Activated CD4-positive, alpha-beta T cell treated with anti-CD3 and anti-CD28 coated beads for 36 hours (primary cell): Measurements from ENCODE around the gene PMF1. TPM values are rescaled to one million over a fixed set of nuclear protein-coding genes. Genes with fewer than 3 reads are reported as not detected.
"Not testable (repeated sequence)": the region's sequence is repeated elsewhere in the genome, so short reads cannot be mapped to it uniquely, and the experiment has no call there.

Experiments used
- ATAC-seq: fragments of 200-7000 bp; cut with Tn5 transposase; one replicate; pipeline ENCODE4 v1.10.0; 2021; ENCODE audit warnings: mild to moderate bottlenecking, moderate library complexity
- CTCF ChIA-PET: fragments of 350-600 bp; sonication (Branson Sonifier 250); formaldehyde crosslinking; loops from one replicate; lab custom pipeline; 2021; ENCODE audit warnings: antibody characterized with exemption; lab: Charles Lee
- POLR2A ChIA-PET: fragments of 350-600 bp; sonication (Branson Sonifier 250); formaldehyde crosslinking; loops from one replicate; lab custom pipeline; 2021; ENCODE audit warnings: antibody characterized with exemption, inconsistent platforms; lab: Charles Lee
- DNase-seq: peaks from one replicate; pipeline ENCODE4 v3.0.0-alpha.2; 2020
- H3K27ac Mint-ChIP-seq: one replicate; pipeline ENCODE4 v1.8.0; 2021; ENCODE audit warnings: mixed read lengths
- H3K27me3 Mint-ChIP-seq: one replicate; pipeline ENCODE4 v1.8.0; 2021; ENCODE audit warnings: mixed read lengths
- H3K36me3 Mint-ChIP-seq: one replicate; pipeline ENCODE4 v1.8.0; 2021; ENCODE audit warnings: low read depth, mixed read lengths
- H3K4me1 Mint-ChIP-seq: one replicate; pipeline ENCODE4 v1.8.0; 2021; ENCODE audit warnings: mixed read lengths
- H3K4me3 Mint-ChIP-seq: one replicate; pipeline ENCODE4 v1.8.0; 2021; ENCODE audit warnings: mild to moderate bottlenecking, moderate library complexity, mixed read lengths
- H3K9me3 Mint-ChIP-seq: one replicate; pipeline ENCODE4 v1.8.0; 2021; ENCODE audit warnings: low read depth, mixed read lengths
- intact Hi-C, 2 experiments: fragments of 100-400 bp; cut with DNase I in 1 of 2; cut with micrococcal nuclease in 1 of 2; formaldehyde crosslinking; loops; one replicate each; pipeline versions ENCODE4 v1.14.2 to v1.15.1; 2022 to 2024; cut with DNase I, micrococcal nuclease
- total RNA-seq, 2 experiments: library from RNA; stranded (reverse); gene quantifications; one replicate each; pipeline ENCODE4 v1.2.3, GENCODE V29; 2021

PMF1 gene
- total RNA-seq, 2 experiments from 2014 or later: 108 to 117 TPM

DNA sequence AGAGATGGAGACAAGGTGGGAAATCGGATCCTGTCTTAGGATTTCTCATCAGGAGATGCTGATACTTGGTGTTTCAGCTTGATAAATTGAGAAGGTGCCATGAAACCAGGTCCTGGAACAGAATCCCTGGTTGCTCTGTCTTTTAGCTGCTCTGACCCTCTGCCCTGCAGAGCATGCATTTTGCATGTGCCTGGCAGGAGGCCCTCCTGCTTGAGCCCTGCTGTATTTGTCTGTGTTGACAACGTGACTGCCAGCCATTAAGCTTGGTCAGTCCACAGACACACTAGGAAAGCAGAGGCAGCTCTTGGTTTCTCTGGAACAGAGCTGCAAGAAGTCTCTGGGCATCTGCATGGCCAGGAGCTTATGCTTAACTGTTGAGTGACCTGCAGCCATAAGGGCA lies 16.4 kb upstream of the PMF1 start:
- intact Hi-C loops: no loop called here
- CTCF ChIA-PET: interaction anchor here (0.6 to 2.1 kb wide), 4 partner anchors 25 to 145 kb away, joined by 3 to 9 read pairs (median 4); no protein-coding TSS in a partner anchor

GRCh38 chr1:156198831-156199349 lies 13.9 kb upstream of the PMF1 start:
- H3K4me1 Mint-ChIP-seq: peaks cover 26% of the 10 kb centered on the region
- peak; percentile 80 for ATAC-seq
- CTCF ChIA-PET: interaction anchor here (0.7 to 1.9 kb wide), 7 partner anchors 14 to 1192 kb away, joined by 3 to 7 read pairs (median 3); partner anchors contain the start of gene PMF1
- H3K27ac Mint-ChIP-seq: no peak overlapping the region
- intact Hi-C loops: loop anchor here (2.0 kb wide), 1 partner anchor 24 kb away; no protein-coding TSS in a partner anchor
- no peaks in the 10 kb centered on the region for H3K9me3 Mint-ChIP-seq
- DNase-seq: peak; percentile 65
- peaks cover 59% of the 10 kb centered on the region for H3K36me3 Mint-ChIP-seq
- POLR2A ChIA-PET: interaction anchor here (0.7 to 1.9 kb wide), 4 partner anchors 14 to 617 kb away, joined by 3 to 11 read pairs (median 6); partner anchors contain the start of gene PMF1
- H3K27me3 Mint-ChIP-seq: no peaks in the 10 kb centered on the region
- no peak overlapping the region for H3K4me3 Mint-ChIP-seq

More for the DNA sequence above, 16.4 kb upstream of the PMF1 start:
- H3K27me3 Mint-ChIP-seq: no peaks in the 10 kb centered on the region
- peak overlapping the region; percentile 80 for H3K27ac Mint-ChIP-seq
- POLR2A ChIA-PET: interaction anchor here (0.5 to 1.5 kb wide), 2 partner anchors 16 to 32 kb away, joined by 3 to 8 read pairs; partner anchors contain the start of gene PMF1
- ATAC-seq (no peak), DNase-seq (no peak)
- peak overlapping the region; percentile 100 for H3K4me3 Mint-ChIP-seq
- peaks cover 42% of the 10 kb centered on the region for H3K4me1 Mint-ChIP-seq
- peaks cover 66% of the 10 kb centered on the region for H3K36me3 Mint-ChIP-seq
- H3K9me3 Mint-ChIP-seq: no peaks in the 10 kb centered on the region

- Mint-ChIP-seq H3K36me3 (peaks cover 57% of the 10 kb centered on the region), H3K4me3 (no peak overlapping the region), H3K27ac (no peak overlapping the region), H3K27me3 (no peaks in the 10 kb centered on the region), H3K4me1 (peaks cover 23% of the 10 kb centered on the region), H3K9me3 (no peaks in the 10 kb centered on the region)
- ChIA-PET POLR2A (interaction anchor here (1.7 kb wide), 1 partner anchor 13 kb away, joined by 11 read pairs; the partner anchor contains the start of gene PMF1), CTCF (interaction anchor here (0.7 to 1.9 kb wide), 4 partner anchors 25 to 210 kb away, joined by 3 to 6 read pairs (median 4); no protein-coding TSS in a partner anchor)
- intact Hi-C loops: no loop called here
- ATAC-seq (peak; percentile 25), DNase-seq (no peak)
Measured at GRCh38 chr1:156200044-156200443, 12.8 kb upstream of the PMF1 start.

- ATAC-seq: no peak
Measured at GRCh38 chr1:156203331-156203730, 9.5 kb upstream of the PMF1 start.

DNA sequence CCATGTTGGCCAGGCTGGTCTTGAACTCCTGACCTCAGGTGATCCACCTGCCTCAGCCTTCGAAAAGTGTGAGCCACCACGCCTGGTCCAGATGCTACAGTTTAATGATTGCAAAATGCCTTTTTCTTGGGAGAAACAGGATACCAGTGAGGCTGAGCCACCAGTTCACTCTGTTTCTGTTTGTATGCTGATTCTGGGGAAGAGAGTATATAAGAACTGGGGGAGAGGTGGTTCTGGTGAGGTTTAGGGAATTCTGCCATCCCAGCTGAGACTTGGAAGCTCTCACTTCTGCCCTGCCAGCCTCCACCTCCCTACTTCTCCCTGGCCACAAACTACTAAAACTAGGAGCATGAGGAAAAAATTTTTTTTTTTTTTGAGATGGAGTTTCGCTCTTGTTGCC lies 8.1 kb upstream of the PMF1 start:
- POLR2A ChIA-PET: no interaction called here
- Mint-ChIP-seq H3K36me3 (peaks cover 54% of the 10 kb centered on the region), H3K27ac (peak overlapping the region; percentile 3), H3K4me1 (peaks cover 12% of the 10 kb centered on the region), H3K4me3 (no peak overlapping the region), H3K9me3 (no peaks in the 10 kb centered on the region), H3K27me3 (no peaks in the 10 kb centered on the region)
- intact Hi-C loops: no loop called here
- ATAC-seq (no peak), DNase-seq (no peak)
- CTCF ChIA-PET: interaction anchor here (0.6 to 1.5 kb wide), 3 partner anchors 11 to 331 kb away, joined by 3 to 4 read pairs (median 3); partner anchors contain the start of gene SLC25A44

More at GRCh38 chr1:156203331-156203730, 9.5 kb upstream of the PMF1 start:
- DNase-seq: no peak
- ChIA-PET CTCF (interaction anchor here (0.7 kb wide), 1 partner anchor 22 kb away, joined by 3 read pairs; no protein-coding TSS in a partner anchor), POLR2A (no interaction called here)
- peaks cover 9% of the 10 kb centered on the region for H3K4me1 Mint-ChIP-seq
- H3K4me3 Mint-ChIP-seq: no peak overlapping the region
- peaks cover 53% of the 10 kb centered on the region for H3K36me3 Mint-ChIP-seq
- no peak overlapping the region for H3K27ac Mint-ChIP-seq
- intact Hi-C loops: no loop called here
- H3K27me3 Mint-ChIP-seq: no peaks in the 10 kb centered on the region
- H3K9me3 Mint-ChIP-seq: no peaks in the 10 kb centered on the region

GRCh38 chr1:156211243-156211642 lies 1.6 kb upstream of the PMF1 start:
- Mint-ChIP-seq H3K4me3 (no peak overlapping the region), H3K4me1 (peaks cover 31% of the 10 kb centered on the region), H3K27ac (peak overlapping the region; percentile 53), H3K9me3 (no peaks in the 10 kb centered on the region), H3K27me3 (no peaks in the 10 kb centered on the region), H3K36me3 (peaks cover 79% of the 10 kb centered on the region)
- ATAC-seq (no peak), DNase-seq (no peak)
- CTCF ChIA-PET: interaction anchor here (2.0 kb wide), 1 partner anchor 14 kb away, joined by 6 read pairs; no protein-coding TSS in a partner anchor
- intact Hi-C loops: loop anchor here in 1 of 2 experiments (5.0 to 10.0 kb wide), 3 partner anchors 291 to 1206 kb away; partner anchors contain the start of genes ISG20L2, MEF2D, METTL25B and ZBTB7B
- POLR2A ChIA-PET: interaction anchor here (1.0 to 2.3 kb wide), 2 partner anchors 14 to 47 kb away, joined by 8 read pairs; no protein-coding TSS in a partner anchor

GRCh38 chr1:156212130-156212529 lies 677 bp upstream of the PMF1 start:
- H3K36me3 Mint-ChIP-seq: peaks cover 76% of the 10 kb centered on the region
- no peak for ATAC-seq
- ChIA-PET CTCF (interaction anchor here (0.7 to 4.1 kb wide), 10 partner anchors 11 to 234 kb away, joined by 3 to 47 read pairs (median 4); partner anchors contain the start of gene SMG5), POLR2A (interaction anchor here (0.7 to 2.8 kb wide), 14 partner anchors 10 to 235 kb away, joined by 3 to 34 read pairs (median 6); partner anchors contain the start of genes SLC25A44 and SMG5)
- intact Hi-C loops: loop anchor here (1.0 to 10.0 kb wide), 6 partner anchors 10 to 1207 kb away; partner anchors contain the start of genes SLC25A44 (in 2 of the 2), ISG20L2 (in 1 of the 2), MEF2D (in 1 of the 2) and METTL25B (in 1 of the 2)
- H3K9me3 Mint-ChIP-seq: no peaks in the 10 kb centered on the region
- H3K4me3 Mint-ChIP-seq: peak overlapping the region; percentile 76
- H3K27ac Mint-ChIP-seq: peak overlapping the region; percentile 98
- H3K4me1 Mint-ChIP-seq: peaks cover 32% of the 10 kb centered on the region
- DNase-seq: no peak
- no peaks in the 10 kb centered on the region for H3K27me3 Mint-ChIP-seq

- peaks cover 75% of the 10 kb centered on the region for H3K36me3 Mint-ChIP-seq
- H3K9me3 Mint-ChIP-seq: no peaks in the 10 kb centered on the region
- ChIA-PET CTCF (interaction anchor here (1.0 to 4.1 kb wide), 8 partner anchors 8 to 232 kb away, joined by 3 to 47 read pairs (median 5); partner anchors contain the start of gene SMG5), POLR2A (interaction anchor here (0.6 to 2.8 kb wide), 13 partner anchors 8 to 116 kb away, joined by 3 to 34 read pairs (median 5); partner anchors contain the start of gene SLC25A44)
- no peak for DNase-seq
- H3K27ac Mint-ChIP-seq: peak overlapping the region; percentile 98
- intact Hi-C loops: loop anchor here (1.0 to 10.0 kb wide), 9 partner anchors 10 to 1209 kb away; partner anchors contain the start of genes CCT3 (in 1 of the 2), ISG20L2 (in 1 of the 2), MEF2D (in 1 of the 2) and METTL25B (in 1 of the 2)
- no peaks in the 10 kb centered on the region for H3K27me3 Mint-ChIP-seq
- H3K4me1 Mint-ChIP-seq: peaks cover 43% of the 10 kb centered on the region
- peak overlapping the region; percentile 76 for H3K4me3 Mint-ChIP-seq
- no peak for ATAC-seq
Measured at GRCh38 chr1:156213644-156213966, 798 bp downstream of the PMF1 start.

DNA sequence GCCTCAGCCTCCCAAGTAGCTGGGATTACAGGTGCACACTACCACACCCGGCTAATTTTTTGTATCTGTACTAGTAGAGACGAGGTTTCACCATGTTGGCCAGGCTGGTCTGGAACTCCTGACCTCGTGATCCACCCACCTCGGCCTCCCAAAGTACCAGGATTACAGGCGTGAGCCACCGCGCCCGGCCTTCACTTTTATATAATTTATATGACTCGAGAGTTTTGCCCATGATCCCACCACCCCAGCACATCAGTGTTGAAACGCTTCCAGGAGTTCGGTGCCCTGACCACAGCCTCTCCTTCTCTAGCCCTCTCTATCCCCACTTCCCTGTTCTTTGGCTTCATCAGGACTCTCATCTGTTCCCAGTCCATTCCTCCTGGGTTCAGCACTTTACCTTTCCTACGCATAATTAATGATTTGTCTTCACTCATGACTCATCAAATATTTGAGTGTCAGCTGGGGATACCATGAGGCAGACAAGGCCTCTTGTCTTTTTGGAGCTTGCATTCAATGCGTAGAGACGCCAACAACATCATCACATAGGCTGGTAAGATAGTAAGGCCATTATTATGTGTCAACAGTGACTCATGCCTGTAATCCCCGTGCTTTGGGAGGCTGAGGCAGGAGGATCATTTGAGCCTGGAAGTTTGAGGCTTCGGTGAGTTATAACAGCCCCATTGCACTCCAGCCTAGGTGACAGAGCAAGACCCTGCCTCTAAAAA lies 1.4 kb downstream of the PMF1 start:
- Mint-ChIP-seq H3K36me3 (peaks cover 71% of the 10 kb centered on the region), H3K27me3 (no peaks in the 10 kb centered on the region), H3K4me1 (peaks cover 45% of the 10 kb centered on the region), H3K27ac (peak overlapping the region; percentile 98), H3K4me3 (peak overlapping the region; percentile 76), H3K9me3 (no peaks in the 10 kb centered on the region)
- ChIA-PET POLR2A (interaction anchor here (0.6 to 2.8 kb wide), 7 partner anchors 8 to 117 kb away, joined by 3 to 34 read pairs (median 4); partner anchors contain the start of gene SLC25A44), CTCF (interaction anchor here (0.6 to 4.1 kb wide), 6 partner anchors 8 to 110 kb away, joined by 3 to 47 read pairs (median 5); partner anchors contain the start of gene SMG5)
- intact Hi-C loops: loop anchor here in 1 of 2 experiments (5.0 to 10.0 kb wide), 3 partner anchors 288 to 1209 kb away; partner anchors contain the start of genes ISG20L2, MEF2D, METTL25B and ZBTB7B
- ATAC-seq: peak; percentile 21
- peak; percentile 67 for DNase-seq

DNA sequence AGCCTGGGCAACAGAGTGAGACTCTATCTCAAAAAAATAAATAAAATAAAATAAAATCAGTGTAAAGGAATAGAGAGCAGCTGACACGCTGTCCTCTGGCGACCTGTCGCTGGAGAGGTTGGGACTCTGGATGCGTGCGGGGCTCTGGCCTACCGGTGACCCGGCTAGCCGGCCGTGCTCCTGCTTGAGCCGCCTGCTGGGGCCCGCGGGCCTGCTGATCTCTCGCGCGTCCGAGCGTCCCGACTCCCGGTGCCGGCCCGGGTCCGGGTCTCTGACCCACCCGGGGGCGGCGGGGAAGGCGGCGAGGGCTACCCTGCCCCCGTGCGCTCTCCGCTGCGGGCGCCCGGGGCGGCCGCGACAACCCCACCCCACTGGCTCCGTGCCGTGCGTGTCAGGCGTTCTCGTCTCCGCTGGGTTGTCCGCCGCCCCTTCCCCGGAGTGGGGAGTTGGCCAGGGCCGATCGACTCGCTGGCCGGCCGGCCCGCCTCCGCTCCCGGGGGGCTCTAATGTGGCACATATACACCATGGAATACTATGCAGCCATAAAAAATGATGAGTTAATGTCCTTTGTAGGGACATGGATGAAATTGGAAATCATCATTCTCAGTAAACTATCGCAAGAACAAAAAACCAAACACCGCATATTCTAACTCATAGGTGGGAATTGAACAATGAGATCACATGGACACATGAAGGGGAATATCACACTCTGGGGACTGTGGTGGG lies 3.7 kb downstream of the PMF1 start:
- Mint-ChIP-seq H3K4me1 (peaks cover 63% of the 10 kb centered on the region), H3K4me3 (peak overlapping the region; percentile 72), H3K27ac (peak overlapping the region; percentile 85), H3K36me3 (peaks cover 71% of the 10 kb centered on the region)
- ATAC-seq, POLR2A ChIA-PET, H3K27me3 Mint-ChIP-seq, DNase-seq, H3K9me3 Mint-ChIP-seq: not testable (repeated sequence)
- CTCF ChIA-PET: interaction anchor here (0.6 to 4.1 kb wide), 2 partner anchors 8 to 366 kb away, joined by 3 to 47 read pairs; no protein-coding TSS in a partner anchor
- intact Hi-C loops: loop anchor here in 1 of 2 experiments (10.0 kb wide), 1 partner anchor 1212 kb away; the partner anchor contains the start of gene ZBTB7B
